ENCODE measurements around the gene COL24A1.
"Not testable (repeated sequence)": the region's sequence is repeated elsewhere in the genome, so short reads cannot be mapped to it uniquely, and the experiment has no call there.

COL24A1 gene

GRCh38 chr1:85984636-85985035 lies 171.9 kb downstream of the COL24A1 start:
- no peak for DNase-seq (ENCODE audit: low read depth in 2 of 2)

- DNase-seq (ENCODE audit: low read depth in 2 of 2): no peak
Measured at GRCh38 chr1:85983316-85983715, 173.3 kb downstream of the COL24A1 start.

- DNase-seq (ENCODE audit: low read depth in 2 of 2): no peak
Measured at GRCh38 chr1:85976516-85977205, 179.9 kb downstream of the COL24A1 start.

- no peak for DNase-seq (ENCODE audit: low read depth in 2 of 2)
Measured at GRCh38 chr1:85975912-85976371, 180.6 kb downstream of the COL24A1 start.

- no peak for DNase-seq (ENCODE audit: low read depth in 2 of 2)
Measured at GRCh38 chr1:85962457-85962856, 194.1 kb downstream of the COL24A1 start.

GRCh38 chr1:85957760-85958159 lies 198.8 kb downstream of the COL24A1 start:
- no peak for DNase-seq (ENCODE audit: low read depth in 2 of 2)

- not testable (repeated sequence) for DNase-seq (ENCODE audit: low read depth in 2 of 2)
Measured at GRCh38 chr1:85955218-85955617, 201.4 kb downstream of the COL24A1 start.

GRCh38 chr1:85952460-85952859 lies 204.1 kb downstream of the COL24A1 start:
- DNase-seq (ENCODE audit: low read depth in 2 of 2): no peak

- no peak for DNase-seq (ENCODE audit: low read depth in 2 of 2)
Measured at GRCh38 chr1:85947186-85947585, 209.4 kb downstream of the COL24A1 start.

GRCh38 chr1:85943945-85944344 lies 212.6 kb downstream of the COL24A1 start:
- DNase-seq (ENCODE audit: low read depth in 2 of 2): no peak

- DNase-seq (ENCODE audit: low read depth in 2 of 2): no peak
Measured at GRCh38 chr1:85943526-85943925, 213.0 kb downstream of the COL24A1 start.

- no peak for DNase-seq (ENCODE audit: low read depth in 2 of 2)
Measured at GRCh38 chr1:85940656-85941306, 215.8 kb downstream of the COL24A1 start.

- no peak for DNase-seq (ENCODE audit: low read depth in 2 of 2)
Measured at GRCh38 chr1:85938829-85939228, 217.7 kb downstream of the COL24A1 start.

- DNase-seq (ENCODE audit: low read depth in 2 of 2): no peak
Measured at GRCh38 chr1:85936470-85936869, 220.1 kb downstream of the COL24A1 start.

GRCh38 chr1:85936057-85936456 lies 220.5 kb downstream of the COL24A1 start:
- no peak for DNase-seq (ENCODE audit: low read depth in 2 of 2)

- no peak for DNase-seq (ENCODE audit: low read depth in 2 of 2)
Measured at GRCh38 chr1:85935234-85935633, 221.3 kb downstream of the COL24A1 start.

GRCh38 chr1:85934516-85934915 lies 222.1 kb downstream of the COL24A1 start:
- DNase-seq (ENCODE audit: low read depth in 2 of 2): no peak

GRCh38 chr1:85933961-85934360 lies 222.6 kb downstream of the COL24A1 start:
- no peak for DNase-seq (ENCODE audit: low read depth in 2 of 2)

- DNase-seq (ENCODE audit: low read depth in 2 of 2): no peak
Measured at GRCh38 chr1:85911742-85912141, 244.8 kb downstream of the COL24A1 start.

GRCh38 chr1:85900921-85901320 lies 255.7 kb downstream of the COL24A1 start:
- DNase-seq (ENCODE audit: low read depth in 2 of 2): no peak

- DNase-seq (ENCODE audit: low read depth in 2 of 2): no peak
Measured at GRCh38 chr1:85898861-85899260, 257.7 kb downstream of the COL24A1 start.

GRCh38 chr1:85894651-85895050 lies 261.9 kb downstream of the COL24A1 start:
- no peak for DNase-seq (ENCODE audit: low read depth in 2 of 2)

- DNase-seq (ENCODE audit: low read depth in 2 of 2): no peak
Measured at GRCh38 chr1:85892366-85892765, 264.2 kb downstream of the COL24A1 start.
